HG02938 (cell line): ENCODE measurements around the gene COA8.
A peak's percentile ranks its signal among the peaks of the same experiment; 100 is the strongest.

Experiments
- ATAC-seq: cut with Tn5 transposase; IDR thresholded peaks from one replicate; pipeline ENCODE4 v1.9.1; 2021; ENCODE audit warnings: mild to moderate bottlenecking, moderate library complexity; ENCODE audit not compliant: unreplicated experiment

The COA8 gene

DNA sequence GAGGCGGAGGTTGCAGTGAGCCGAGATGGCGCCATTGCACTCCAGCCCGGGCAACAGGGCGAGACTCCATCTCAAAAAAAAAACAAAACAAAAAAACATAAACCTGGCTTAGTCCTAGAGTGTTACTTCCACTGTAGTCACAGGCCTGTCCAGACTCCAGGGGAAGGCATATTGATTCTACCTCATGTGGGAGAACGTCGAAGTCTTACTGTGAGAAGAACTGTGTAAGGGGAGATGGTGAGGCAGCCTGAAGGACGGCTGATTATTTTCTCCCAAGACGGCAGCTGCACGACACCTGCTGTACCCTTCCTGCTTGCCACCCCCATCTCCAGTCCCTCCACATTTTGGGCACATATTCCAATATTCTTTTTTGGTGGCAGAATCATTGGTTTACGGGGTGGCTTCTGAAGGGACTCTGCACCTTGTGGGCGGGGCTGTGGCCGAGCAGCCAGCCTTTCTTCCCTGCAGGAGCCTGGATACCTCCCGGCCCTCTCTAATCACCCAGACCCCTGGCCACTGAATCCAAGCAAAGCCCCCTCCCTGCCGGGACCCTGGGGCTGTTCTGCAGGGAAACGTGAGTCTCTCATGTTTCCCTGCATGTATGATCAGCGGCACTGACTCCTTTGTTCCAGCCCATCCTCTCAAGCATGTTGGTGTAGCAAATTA, 54.0 kb downstream of the COA8 start:
- ATAC-seq = no peak

DNA sequence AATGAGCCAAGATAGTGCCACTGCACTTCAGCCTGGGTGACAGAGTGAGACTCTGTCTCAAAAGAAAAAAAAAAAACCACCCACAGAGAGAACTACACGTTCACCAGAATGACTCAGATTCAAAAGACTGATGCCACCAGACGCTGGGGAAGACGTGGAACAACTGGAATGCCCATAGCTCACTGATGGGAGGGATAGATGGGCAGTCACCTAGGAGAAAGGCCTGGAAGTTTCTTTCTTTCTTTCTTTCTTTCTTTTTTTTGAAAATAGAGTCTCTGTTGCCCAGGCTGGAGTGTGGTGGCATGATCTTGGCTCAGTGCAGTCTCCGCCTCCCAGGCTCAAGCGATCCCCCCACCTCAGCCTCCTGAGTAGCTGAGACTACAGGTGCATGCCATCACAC, 56.3 kb downstream of the COA8 start:
- ATAC-seq = no peak

DNA sequence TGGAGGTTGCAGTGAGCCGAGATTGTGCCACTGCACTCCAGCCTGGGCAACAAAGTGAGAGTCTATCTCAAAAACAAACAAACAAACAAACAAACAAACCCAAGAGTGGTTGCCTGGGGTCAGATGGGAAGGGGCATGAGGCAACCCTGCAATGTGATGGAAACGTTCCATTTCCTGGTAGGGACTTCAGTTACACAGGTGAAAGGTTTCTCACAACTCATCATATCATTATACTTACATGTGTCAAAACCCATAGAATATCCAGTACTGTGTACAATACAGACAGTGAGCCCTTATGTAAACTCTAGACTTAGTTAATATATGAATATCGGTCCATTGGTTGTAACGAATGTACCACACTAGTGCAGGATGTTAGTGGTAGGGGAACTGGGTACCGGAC, 59.1 kb downstream of the COA8 start:
- no peak for ATAC-seq

DNA sequence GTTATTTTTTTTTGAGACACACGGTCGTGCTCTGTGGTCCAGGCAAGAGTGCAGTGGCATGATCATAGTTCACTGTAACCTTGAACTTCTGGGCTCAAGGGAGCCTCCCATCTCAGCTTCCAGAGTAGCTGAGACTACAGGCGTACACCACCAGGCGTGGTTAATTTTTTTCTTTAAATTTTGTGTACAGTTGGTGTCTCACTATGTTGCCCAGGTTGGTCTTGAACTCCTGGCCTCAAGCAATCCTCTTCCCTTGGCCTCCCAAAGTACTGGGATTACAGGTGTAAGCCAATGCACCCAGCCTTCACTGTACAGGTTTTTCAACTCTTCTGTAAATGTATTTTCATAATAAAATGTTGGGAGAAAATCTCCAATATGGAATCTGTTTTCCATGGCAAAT, 60.5 kb downstream of the COA8 start:
- ATAC-seq = no peak

DNA sequence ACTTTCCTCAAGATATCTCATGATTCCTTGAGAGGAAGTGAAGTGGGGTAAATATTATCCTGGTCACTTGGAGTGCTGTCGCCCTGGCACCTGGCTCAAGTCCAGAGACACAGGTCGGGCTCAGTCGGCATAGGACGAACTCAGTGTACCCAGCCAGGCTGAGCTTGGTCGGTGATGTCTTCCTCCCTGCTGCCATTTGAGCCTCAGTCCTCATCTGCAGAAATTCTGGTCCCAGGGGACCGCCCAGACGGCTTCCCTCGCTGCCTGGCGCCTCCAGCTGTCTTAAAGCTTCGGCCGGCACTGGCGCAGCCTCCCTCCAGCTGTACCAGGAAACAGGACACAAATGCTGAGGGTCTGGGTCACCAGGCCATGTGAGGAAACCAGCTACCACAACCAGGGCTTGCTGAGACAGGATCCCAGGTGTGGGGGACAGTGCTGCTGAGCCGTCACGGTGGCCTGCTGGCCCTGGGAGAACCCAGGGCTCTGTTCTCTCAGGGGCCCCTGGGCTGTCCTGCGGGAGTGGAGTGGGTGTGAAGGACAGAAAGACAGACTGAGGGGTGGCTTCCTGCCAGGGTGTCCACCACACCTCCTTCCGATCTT, 61.2 kb downstream of the COA8 start:
- ATAC-seq = no peak

DNA sequence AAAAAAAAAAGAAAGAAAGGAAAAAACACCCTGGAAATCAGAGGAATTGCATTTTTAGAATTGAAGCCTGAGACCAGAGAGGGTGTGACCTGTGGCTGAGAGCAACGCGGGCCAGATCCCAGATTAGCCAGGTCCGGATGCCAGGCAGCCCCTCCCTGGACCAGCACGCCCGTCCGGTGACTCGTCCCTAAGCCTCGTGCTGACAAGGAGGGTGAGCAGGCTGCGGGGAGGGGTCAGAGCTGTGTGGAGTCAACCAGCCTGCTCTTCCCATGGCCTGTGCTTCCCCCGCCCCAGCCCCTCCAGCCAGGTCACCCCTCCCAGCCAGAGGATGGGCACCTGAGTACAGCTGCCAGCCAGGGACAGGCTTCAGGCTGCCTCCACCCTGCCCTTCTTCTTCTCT, 62.1 kb downstream of the COA8 start:
- no peak for ATAC-seq

DNA sequence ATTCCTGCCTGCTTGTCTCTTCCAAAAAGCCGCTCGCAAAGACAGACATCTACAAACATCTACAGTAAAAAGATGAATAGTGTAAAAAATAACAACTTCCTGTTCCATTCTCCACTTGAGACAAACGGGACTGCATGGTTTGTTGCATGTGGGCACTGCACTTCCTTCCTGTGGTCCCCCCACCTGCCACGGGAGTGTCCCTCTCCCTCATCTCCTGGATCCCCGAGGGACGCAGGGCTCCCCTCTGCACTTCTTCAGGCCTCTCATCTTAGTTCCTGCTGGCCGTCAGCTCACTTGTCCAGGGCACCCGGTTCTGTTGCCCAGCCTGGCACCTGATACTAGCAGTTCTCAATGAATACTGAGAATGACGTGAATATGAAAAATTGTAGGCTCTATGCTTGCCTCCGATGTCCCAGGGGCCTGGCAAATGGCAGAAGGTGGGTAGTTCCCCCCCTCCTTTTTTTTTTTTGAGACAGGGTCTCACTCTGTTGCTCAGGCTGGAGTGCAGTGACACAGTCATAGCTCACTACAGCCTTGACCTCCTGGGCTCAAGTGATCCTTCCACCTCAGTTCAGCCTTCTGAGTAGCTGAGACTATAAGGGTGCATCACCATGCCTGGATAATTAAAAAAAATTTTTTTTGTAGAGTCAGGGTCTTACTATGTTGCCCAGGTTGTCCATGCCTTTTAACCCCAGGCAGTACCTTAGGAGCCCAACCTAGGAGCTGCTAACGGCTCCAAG, 62.8 kb downstream of the COA8 start:
- no peak for ATAC-seq

DNA sequence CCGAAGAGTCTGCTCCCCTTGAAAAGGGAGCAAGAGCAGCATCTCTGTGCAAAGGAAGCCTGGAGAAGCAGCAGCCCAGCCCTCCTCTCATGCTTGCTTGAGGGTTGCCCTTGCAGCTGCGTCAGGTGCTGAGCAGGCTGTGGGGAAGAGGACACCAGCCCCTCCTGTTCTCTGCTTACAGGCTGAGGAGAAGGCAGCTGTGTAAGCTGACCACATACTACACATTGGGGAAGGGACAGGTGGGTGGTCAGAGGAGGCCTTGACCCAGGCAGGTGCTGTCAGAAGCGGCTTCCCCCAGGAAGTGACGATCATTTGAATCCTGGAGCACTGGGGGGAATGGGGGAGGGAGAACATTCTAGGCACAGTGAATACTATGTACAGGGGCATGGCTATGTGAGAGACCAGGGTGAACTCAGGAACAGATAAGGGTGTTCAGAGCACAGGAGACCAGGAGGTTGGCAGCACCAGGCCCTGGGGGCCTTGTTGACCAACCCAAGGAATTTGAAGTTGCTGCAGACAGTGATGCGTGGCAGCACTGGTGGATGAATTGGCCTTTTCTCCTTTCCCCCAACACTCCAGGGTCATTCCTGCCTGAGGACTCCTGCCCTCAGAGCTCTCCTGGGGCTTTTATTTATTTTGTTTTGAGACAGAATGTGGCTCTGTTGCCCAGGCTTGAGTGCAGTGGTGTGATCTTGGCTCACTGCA, 63.5 kb downstream of the COA8 start:
- ATAC-seq = no peak

DNA sequence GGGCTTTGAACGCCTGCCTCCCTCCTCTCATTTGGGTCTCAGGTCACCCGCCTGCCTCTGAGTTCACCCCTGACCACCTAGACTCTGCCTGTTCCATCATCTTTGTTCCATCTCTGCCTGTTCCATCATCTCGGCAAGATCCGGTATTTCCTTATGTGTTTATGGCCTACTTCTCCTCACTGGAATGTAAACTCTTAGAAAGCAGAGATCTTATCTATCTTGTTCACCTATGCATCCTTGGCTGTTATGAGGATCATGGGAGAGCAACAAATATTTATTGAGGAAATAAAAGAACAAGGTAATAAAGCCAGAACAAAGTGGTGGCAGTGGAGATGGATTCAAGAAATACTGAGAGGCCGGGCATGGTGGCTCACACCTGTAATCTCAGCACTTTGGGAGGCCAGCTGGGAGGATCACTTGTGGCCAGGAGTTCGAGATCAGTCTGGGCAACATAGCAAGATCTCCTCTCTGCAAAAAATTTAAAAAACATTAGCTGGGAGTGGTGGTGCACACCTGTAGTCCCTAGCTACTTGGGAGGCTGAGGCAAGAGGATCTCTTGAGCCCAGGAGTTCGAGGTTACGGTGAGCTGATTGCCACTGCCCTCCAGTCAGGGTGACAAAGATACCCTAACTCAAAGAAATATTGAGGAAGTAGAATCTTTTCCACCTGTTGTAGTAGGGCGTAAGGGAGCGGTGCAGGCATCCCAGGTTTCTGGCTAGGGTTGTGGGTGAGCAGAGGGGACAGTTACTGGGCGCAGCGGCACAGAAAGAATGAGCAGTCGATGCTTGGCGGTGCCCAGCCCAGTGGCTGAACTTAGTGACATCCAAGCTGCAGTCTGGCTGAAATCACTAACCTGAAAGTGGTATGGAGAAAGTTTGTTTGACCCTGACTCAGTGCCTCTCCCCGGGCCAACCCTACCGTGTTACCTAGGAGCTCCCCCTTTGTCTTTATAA, 64.6 kb downstream of the COA8 start:
- ATAC-seq = no peak

DNA sequence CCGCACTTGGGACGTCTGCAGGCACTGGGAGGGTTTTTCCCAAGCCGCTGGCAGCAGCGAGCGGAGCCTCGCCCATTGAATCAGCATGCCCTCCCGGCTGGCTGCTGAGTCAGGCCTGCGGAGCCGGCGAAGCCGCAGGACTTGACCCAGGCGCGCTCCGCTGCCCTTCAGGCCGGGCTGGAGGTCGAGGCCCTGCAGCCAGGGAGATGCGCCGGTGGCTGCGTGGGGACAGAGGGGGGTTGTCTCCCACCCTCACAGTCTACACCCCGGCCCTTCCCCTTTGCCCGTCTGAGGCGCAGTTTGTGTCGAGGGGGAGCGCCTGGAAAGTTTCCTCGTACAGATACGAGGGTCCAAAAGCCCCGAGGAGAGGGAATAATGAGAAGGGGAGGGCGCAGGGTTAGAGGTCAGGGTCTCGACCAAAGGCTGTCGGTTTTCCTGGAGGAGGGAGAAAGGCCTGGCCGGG, 65.5 kb downstream of the COA8 start:
- ATAC-seq = no peak

DNA sequence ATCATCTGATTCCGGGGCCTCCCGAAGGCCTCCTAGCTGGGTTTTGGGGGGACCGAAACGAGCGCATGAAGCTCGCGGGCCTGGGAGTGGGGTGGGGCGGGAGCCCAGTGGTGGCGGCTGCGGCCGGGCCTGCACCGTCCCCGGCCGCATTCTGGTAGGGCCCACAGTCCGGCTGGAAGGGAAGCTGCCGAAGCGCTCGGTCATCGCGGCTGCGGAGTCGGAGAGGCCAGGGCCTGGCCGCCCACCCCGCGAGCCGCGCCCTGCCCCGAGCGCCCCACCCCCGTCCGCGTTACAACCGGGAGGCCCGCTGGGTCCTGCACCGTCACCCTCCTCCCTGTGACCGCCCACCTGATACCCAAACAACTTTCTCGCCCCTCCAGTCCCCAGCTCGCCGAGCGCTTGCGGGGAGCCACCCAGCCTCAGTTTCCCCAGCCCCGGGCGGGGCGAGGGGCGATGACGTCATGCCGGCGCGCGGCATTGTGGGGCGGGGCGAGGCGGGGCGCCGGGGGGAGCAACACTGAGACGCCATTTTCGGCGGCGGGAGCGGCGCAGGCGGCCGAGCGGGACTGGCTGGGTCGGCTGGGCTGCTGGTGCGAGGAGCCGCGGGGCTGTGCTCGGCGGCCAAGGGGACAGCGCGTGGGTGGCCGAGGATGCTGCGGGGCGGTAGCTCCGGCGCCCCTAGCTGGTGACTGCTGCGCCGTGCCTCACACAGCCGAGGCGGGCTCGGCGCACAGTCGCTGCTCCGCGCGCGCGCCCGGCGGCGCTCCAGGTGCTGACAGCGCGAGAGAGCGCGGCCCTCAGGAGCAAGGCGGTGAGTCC, 66.1 kb downstream of the COA8 start, which contains the start of gene KLC1:
Gene KLC1 (plus strand): TSS at position 528 of the 819 bp plus-strand sequence. CDS start 25,354 bp downstream, outside the sequence.
- ATAC-seq = peak; percentile 56

DNA sequence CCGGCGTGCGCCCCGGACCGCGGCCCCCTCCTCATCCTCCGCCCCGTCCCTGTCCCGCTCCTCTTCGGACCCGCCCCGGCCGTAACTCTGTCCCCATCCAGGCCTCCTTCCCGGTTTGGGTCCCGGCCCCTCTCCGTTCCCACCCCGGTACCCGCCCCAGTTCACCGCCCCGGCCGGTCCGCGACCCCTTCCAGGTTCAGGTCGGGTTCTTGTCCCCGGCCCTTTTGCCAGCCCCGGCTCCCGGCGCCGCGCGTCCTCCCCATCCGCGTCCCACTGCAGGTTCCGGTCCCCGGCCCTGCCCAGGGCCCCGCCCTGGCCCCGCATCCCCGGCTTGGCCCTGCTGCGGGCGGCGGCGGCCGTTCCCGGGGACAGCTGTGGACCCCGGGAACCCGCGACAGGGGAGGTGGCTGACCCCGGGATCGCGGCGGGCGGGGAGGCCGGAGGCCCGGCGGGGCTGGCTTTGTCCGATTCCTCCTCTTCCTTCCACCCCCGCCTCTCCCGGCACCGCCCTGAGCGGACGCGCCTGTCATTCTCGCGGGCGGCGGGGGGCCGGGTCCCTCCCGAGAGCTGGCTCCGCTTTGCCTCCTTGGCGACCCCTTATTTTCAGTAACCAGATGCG, 66.9 kb downstream of the COA8 start:
- ATAC-seq = no peak

DNA sequence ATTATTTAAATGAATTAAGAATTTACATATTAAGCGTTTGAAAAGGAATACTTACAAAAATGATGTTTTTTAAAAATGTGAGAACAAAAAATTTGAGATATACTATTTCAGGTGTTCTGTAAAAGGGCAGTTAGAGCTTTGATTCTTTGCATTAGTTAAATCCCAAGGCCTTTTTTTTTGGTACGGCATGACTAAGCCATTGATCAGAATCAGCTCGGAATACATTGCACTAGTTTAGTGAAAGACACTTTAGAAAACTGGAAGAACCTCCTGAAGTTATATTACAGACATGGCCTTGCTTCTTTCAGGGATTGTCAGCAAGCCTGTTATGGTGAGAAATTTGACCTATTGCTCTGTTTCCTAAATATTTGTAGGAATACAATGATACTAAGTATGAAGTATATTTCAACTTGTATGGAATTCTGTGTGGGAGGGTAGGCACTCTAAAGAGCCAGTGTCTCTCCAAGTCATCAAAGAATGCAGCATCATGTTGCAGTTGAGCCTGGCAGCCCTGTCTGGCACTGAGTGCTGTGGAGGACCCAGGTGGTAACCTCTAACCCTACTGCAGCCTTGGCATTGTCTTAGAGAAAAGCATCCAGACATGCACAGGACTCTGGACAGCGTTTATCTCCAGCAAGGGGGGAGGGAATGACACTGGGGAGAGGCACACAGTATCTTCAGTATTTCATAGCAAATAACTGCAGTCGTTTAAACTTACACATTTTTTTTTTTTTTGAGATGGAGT, 67.8 kb downstream of the COA8 start:
- ATAC-seq = no peak

DNA sequence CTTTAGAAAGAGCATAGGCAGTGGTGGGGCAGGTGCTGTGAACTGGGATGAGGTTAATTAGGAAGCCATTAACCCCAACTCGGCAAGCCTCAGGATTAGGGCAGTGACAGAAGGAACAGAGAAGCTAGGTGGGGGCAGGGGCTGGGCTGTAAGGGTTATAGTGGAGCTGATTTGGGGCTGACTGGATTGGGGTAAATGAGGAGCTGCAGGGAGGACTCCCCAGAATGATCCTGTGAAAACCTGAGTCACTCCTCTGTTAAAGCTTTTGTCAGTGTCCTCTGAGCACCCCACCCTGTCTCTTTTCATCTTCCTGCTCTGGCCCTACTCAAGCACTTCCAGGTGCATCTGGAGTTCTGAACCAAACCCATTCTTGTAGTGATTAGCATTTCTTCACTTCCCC, 70.6 kb downstream of the COA8 start:
- no peak for ATAC-seq

DNA sequence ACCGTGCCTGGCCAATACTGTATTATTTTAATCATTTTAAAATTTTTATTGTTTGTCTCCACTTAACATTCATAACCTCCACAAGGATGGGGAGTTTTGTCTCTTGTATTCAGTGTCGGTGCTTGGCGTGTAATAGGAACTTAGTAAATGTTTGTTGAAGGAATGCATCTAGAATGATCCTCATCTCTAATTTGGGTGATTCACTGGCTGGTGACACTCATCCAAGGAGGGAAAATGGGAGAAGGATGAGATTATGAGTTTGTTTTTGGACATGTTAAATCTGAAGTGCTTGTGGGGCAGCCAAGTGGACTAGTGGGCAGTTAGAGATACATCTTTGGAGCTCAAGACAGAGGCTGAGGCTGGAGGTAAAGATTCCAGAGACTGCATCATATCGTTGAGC, 71.4 kb downstream of the COA8 start:
- no peak for ATAC-seq

DNA sequence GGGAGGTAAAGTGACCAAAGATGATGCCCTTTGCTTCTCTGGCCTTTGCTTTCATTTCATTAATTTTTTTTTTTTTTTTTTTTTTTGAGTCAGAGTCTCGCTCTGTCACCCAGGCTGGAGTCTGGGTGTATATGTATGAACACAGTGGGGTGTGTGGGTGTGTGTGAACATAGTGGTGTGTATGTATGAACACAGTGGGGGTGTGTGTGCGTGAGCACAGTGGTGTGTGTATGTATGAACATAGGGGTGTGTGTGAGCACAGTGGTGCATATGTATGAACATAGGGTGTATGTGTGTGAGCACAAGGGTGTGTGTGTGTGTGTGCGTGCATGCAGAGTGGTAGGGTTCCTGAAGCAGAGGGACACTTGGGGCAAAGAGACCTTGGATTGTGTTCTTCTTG, 75.8 kb downstream of the COA8 start:
- no peak for ATAC-seq
